K562 (cell line): Measurements from ENCODE around the gene POLR2H. TPM values are rescaled to one million over a fixed set of nuclear protein-coding genes. Genes with fewer than 3 reads are reported as not detected.

Experiments used
- GTF2A2 ChIP-seq: IDR thresholded peaks from 2 replicates; pipeline ENCODE4 v1.6.1; 2016; ENCODE audit warnings: mild to moderate bottlenecking, missing genetic modification characterization, missing compliant biosample characterization
- JUND ChIP-seq, 2 experiments: IDR thresholded peaks; 2 replicates in 1 of 2; 3 replicates in 1 of 2; pipeline ENCODE4 v1.6.1; 2011; ENCODE audit warnings: borderline replicate concordance in 2 of 2, low read depth in 2 of 2, low read length in 2 of 2, improper control_type of control experiment in 1 of 2, missing biosample characterization in 1 of 2, missing genetic modification characterization in 1 of 2, missing genetic modification reagents in 1 of 2
- KDM1A ChIP-seq, 2 experiments: fragments of 450-650 bp; IDR thresholded peaks; 2 replicates each; pipeline ENCODE4 v1.6.1; 2016; ENCODE audit warnings: mild to moderate bottlenecking in 2 of 2
- NRF1 ChIP-seq, 2 experiments: fragments of 450-650 bp; IDR thresholded peaks in 1 of 2; conservative IDR thresholded peaks in 1 of 2; 2 replicates each; pipeline ENCODE4 v1.6.1; 2014; ENCODE audit warnings: mild to moderate bottlenecking in 2 of 2
- POLR2G ChIP-seq: fragments of 200-400 bp; formaldehyde crosslinking; IDR thresholded peaks from 2 replicates; pipeline ENCODE4 v1.6.1; 2017; ENCODE audit warnings: low read depth, mild to moderate bottlenecking, antibody characterized with exemption, low read length, moderate library complexity
- PTTG1 ChIP-seq: fragments of 450-650 bp; IDR thresholded peaks from 2 replicates; pipeline ENCODE4 v1.6.1; 2016; ENCODE audit warnings: low read depth, mild to moderate bottlenecking, missing genetic modification characterization, missing compliant biosample characterization
- SMARCA4 ChIP-seq: fragments of 450-650 bp; IDR thresholded peaks from 2 replicates; pipeline ENCODE4 v1.6.1; 2016
- SRSF9 ChIP-seq: fragments of 200-400 bp; formaldehyde crosslinking; IDR thresholded peaks from 2 replicates; pipeline ENCODE4 v1.6.1; 2017; ENCODE audit warnings: low read depth, low read length, borderline replicate concordance
- ZC3H4 ChIP-seq: sonication (generic); formaldehyde crosslinking; IDR thresholded peaks from 2 replicates; pipeline ENCODE4 v1.9.0; 2021; ENCODE audit warnings: missing genetic modification reagents, borderline replicate concordance
- ZNF311 ChIP-seq: fragments of 250-450 bp; sonication (Bioruptor Pico); IDR thresholded peaks from 2 replicates; pipeline ENCODE4 v1.4.0; 2020; ENCODE audit warnings: mild to moderate bottlenecking, moderate library complexity
- ZNF551 ChIP-seq: fragments of 250-450 bp; sonication (Bioruptor Pico); IDR thresholded peaks from 2 replicates; pipeline ENCODE4 v1.5.0; 2021; ENCODE audit warnings: mild to moderate bottlenecking, moderate library complexity
- ZNF77 ChIP-seq: fragments of 250-450 bp; sonication (Bioruptor Pico); IDR thresholded peaks from 2 replicates; pipeline ENCODE4 v1.5.0; 2020
- polyA plus RNA-seq, 8 experiments: library from polyadenylated mRNA; depleted of rRNA in 4 of 8; stranded (reverse) in 5 of 8; unstranded in 3 of 8; fragments of >200 nt; fragmentation: Nextera tagmentation in 2 of 8; fragmentation: Illumina TruSeq in 1 of 8; extraction: Ambion mirVana in 2 of 8; extraction: Trizol in 1 of 8; gene quantifications; 2 replicates each; pipeline versions ENCODE4 v1.2.1 to v1.2.3, GENCODE V29; 2011 to 2014; ENCODE audit warnings: inconsistent platforms in 1 of 8, missing spikeins in 1 of 8
- total RNA-seq, 7 experiments: library from RNA; depleted of rRNA in 6 of 7; stranded (reverse); fragments of >200 nt in 6 of 7; fragmentation: Illumina TruSeq in 2 of 7; extraction: Trizol in 2 of 7; gene quantifications; 2 replicates each; pipeline versions ENCODE4 v1.2.1 to v1.2.3, GENCODE V29; 2011 to 2021; ENCODE audit warnings: low replicate concordance in 1 of 7
- TF ChIP-seq, protein P1 (sequence below): sonication (generic); formaldehyde crosslinking; IDR thresholded peaks from 2 replicates; pipeline ENCODE4 v1.8.1; 2023; ENCODE audit warnings: mild to moderate bottlenecking, missing genetic modification reagents
- TF ChIP-seq, protein P2 (sequence below): fragments of 450-650 bp; formaldehyde crosslinking; IDR thresholded peaks from 2 replicates; pipeline ENCODE4 v1.4.0; 2020; ENCODE audit warnings: mild to moderate bottlenecking, moderate library complexity
- TF ChIP-seq, protein P3 (sequence below): sonication (generic); formaldehyde crosslinking; IDR thresholded peaks from 2 replicates; pipeline ENCODE4 v1.8.0; 2022; ENCODE audit warnings: mild to moderate bottlenecking, missing genetic modification reagents
- TF ChIP-seq, protein P4 (sequence below): fragments of 200-400 bp; formaldehyde crosslinking; IDR thresholded peaks from 2 replicates; pipeline ENCODE4 v1.6.1; 2017; ENCODE audit warnings: mild to moderate bottlenecking, low read depth, low read length, moderate library complexity

Gene POLR2H
- total and polyA plus RNA-seq, 9 of the 15 experiments (the other 6 are each of a cell fraction or from before 2014, with no cell fraction given): 128 to 512 (median 220) TPM

DNA sequence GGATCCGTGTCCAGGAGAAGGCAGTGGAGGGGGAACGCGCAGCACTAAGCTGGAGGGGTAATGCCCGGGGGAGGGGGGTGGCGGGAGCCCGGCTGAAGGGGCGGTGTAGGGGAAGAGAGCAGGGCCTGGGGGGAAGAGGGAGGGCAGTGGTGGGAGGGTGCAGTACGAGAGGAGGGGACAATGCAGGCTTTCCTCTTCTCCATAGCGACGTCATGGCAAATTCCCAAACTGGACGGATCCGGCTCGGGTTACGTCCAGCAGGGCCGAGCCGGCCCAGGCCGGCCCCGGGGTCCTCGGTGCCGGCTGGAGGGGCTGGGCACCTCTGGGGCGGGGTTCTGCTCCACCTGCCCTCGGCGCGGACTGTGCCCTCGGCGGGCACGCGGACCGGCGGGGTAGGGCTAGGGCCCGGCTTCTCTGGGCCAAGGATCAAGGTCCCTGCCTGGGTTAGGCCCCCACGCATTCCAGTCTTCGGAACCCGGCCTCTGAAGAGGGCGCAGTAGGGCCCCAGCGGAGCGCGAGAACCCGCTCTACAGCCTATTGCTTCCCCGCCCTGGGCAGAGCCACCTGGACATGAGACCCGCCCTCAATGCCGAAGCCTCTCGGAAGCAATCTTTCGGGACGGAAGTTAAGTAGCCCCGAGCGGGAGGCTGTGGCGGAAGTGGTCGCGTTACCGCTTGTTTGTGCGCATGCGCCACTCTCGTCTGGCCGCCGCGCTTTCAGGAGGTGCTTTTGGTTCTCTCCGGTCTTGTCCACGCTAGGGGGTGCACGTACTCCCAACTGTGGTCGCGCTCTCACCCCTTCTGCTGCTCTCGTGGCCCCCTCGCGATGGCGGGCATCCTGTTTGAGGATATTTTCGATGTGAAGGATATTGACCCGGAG, 1.4 kb downstream of the POLR2H start (continued):
- TF ChIP-seq, protein P1, sequence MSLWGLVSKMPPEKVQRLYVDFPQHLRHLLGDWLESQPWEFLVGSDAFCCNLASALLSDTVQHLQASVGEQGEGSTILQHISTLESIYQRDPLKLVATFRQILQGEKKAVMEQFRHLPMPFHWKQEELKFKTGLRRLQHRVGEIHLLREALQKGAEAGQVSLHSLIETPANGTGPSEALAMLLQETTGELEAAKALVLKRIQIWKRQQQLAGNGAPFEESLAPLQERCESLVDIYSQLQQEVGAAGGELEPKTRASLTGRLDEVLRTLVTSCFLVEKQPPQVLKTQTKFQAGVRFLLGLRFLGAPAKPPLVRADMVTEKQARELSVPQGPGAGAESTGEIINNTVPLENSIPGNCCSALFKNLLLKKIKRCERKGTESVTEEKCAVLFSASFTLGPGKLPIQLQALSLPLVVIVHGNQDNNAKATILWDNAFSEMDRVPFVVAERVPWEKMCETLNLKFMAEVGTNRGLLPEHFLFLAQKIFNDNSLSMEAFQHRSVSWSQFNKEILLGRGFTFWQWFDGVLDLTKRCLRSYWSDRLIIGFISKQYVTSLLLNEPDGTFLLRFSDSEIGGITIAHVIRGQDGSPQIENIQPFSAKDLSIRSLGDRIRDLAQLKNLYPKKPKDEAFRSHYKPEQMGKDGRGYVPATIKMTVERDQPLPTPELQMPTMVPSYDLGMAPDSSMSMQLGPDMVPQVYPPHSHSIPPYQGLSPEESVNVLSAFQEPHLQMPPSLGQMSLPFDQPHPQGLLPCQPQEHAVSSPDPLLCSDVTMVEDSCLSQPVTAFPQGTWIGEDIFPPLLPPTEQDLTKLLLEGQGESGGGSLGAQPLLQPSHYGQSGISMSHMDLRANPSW (CRISPR knock-in tag): no peak
- TF ChIP-seq ZNF551 (CRISPR knock-in tag) (no peak), SMARCA4 (peak; percentile 54; the same call in 1 of the 2 replicates), PTTG1 (no peak), JUND (IDR thresholded peaks at IDR 0.05; ENCODE audit: borderline replicate concordance, low read depth, low read length) (peak; percentile 2; the same call in 1 of the 2 replicates), JUND (tag; IDR thresholded peaks at IDR 0.05; ENCODE audit: borderline replicate concordance, low read depth, low read length) (no peak), ZNF77 (CRISPR knock-in tag) (no peak), KDM1A (IDR thresholded peaks at IDR 0.05) (no peak), ZC3H4 (no peak), NRF1 (conservative IDR thresholded peaks at IDR 0.05 in 1 of 2, IDR thresholded peaks at IDR 0.05 in 1 of 2) (peak; percentile 97 to 98), SRSF9 (no peak), ZNF311 (CRISPR knock-in tag) (0 out of 2 replicates have a peak, but pooled peaks have one; percentile 31), POLR2G (peak; percentile 92), GTF2A2 (tag) (no peak)
- TF ChIP-seq, protein P2, sequence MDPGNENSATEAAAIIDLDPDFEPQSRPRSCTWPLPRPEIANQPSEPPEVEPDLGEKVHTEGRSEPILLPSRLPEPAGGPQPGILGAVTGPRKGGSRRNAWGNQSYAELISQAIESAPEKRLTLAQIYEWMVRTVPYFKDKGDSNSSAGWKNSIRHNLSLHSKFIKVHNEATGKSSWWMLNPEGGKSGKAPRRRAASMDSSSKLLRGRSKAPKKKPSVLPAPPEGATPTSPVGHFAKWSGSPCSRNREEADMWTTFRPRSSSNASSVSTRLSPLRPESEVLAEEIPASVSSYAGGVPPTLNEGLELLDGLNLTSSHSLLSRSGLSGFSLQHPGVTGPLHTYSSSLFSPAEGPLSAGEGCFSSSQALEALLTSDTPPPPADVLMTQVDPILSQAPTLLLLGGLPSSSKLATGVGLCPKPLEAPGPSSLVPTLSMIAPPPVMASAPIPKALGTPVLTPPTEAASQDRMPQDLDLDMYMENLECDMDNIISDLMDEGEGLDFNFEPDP (CRISPR knock-in tag): no peak
- TF ChIP-seq, protein P3, sequence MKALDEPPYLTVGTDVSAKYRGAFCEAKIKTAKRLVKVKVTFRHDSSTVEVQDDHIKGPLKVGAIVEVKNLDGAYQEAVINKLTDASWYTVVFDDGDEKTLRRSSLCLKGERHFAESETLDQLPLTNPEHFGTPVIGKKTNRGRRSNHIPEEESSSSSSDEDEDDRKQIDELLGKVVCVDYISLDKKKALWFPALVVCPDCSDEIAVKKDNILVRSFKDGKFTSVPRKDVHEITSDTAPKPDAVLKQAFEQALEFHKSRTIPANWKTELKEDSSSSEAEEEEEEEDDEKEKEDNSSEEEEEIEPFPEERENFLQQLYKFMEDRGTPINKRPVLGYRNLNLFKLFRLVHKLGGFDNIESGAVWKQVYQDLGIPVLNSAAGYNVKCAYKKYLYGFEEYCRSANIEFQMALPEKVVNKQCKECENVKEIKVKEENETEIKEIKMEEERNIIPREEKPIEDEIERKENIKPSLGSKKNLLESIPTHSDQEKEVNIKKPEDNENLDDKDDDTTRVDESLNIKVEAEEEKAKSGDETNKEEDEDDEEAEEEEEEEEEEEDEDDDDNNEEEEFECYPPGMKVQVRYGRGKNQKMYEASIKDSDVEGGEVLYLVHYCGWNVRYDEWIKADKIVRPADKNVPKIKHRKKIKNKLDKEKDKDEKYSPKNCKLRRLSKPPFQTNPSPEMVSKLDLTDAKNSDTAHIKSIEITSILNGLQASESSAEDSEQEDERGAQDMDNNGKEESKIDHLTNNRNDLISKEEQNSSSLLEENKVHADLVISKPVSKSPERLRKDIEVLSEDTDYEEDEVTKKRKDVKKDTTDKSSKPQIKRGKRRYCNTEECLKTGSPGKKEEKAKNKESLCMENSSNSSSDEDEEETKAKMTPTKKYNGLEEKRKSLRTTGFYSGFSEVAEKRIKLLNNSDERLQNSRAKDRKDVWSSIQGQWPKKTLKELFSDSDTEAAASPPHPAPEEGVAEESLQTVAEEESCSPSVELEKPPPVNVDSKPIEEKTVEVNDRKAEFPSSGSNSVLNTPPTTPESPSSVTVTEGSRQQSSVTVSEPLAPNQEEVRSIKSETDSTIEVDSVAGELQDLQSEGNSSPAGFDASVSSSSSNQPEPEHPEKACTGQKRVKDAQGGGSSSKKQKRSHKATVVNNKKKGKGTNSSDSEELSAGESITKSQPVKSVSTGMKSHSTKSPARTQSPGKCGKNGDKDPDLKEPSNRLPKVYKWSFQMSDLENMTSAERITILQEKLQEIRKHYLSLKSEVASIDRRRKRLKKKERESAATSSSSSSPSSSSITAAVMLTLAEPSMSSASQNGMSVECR: no peak
- TF ChIP-seq, protein P4, sequence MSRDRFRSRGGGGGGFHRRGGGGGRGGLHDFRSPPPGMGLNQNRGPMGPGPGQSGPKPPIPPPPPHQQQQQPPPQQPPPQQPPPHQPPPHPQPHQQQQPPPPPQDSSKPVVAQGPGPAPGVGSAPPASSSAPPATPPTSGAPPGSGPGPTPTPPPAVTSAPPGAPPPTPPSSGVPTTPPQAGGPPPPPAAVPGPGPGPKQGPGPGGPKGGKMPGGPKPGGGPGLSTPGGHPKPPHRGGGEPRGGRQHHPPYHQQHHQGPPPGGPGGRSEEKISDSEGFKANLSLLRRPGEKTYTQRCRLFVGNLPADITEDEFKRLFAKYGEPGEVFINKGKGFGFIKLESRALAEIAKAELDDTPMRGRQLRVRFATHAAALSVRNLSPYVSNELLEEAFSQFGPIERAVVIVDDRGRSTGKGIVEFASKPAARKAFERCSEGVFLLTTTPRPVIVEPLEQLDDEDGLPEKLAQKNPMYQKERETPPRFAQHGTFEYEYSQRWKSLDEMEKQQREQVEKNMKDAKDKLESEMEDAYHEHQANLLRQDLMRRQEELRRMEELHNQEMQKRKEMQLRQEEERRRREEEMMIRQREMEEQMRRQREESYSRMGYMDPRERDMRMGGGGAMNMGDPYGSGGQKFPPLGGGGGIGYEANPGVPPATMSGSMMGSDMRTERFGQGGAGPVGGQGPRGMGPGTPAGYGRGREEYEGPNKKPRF: no peak
